ENCODE results near the gene WNT7B.

DNA sequence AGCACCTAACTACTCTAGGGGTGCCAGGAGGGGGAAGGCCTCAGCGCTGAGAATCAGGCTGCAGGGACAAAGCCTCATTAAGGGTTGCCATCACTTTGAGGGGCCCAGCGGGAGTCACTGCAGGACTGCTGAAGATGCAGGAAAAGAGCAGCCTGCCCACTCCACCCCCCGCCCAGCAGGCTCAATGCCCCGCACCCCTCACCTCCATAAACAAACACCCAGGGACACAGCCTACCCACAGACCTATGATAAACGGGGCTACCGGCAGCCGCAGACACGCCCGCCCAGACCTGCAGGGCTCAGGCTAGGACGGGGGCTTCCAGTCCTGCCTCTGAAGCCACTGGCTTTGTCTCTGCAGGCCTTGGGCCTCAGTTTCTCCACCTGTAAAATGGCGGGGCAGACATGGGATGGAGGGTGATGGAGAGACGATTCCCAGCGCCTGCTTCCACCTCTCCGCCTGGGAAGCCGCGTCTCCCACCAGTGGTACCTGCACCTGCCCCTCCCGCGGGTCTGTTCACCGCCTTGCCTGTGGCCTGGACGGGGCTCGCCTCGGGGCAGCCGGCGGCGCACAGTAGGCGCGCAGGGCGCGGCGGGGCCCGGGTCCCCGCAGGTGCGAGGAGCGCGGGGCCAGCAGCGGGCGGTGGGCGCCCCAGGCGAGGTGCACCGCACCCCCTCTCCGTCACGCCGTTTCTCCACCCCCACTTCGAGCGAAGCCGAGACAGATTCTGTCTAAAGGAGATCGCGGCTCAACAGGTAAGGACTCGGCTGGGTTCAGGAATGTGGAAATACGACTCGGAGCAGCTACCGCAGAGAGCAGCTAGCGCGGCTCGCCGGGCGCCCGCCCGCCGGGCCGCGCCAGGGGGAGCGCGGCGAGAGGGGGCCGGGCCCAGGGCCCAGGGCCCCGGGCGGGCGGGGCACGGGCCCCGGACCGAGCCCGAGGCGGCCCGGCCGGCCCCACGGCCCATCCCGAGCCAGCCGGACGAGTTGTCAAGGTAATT, 1.5 kb downstream of the WNT7B start:
- TF ChIP-seq, protein P1, sequence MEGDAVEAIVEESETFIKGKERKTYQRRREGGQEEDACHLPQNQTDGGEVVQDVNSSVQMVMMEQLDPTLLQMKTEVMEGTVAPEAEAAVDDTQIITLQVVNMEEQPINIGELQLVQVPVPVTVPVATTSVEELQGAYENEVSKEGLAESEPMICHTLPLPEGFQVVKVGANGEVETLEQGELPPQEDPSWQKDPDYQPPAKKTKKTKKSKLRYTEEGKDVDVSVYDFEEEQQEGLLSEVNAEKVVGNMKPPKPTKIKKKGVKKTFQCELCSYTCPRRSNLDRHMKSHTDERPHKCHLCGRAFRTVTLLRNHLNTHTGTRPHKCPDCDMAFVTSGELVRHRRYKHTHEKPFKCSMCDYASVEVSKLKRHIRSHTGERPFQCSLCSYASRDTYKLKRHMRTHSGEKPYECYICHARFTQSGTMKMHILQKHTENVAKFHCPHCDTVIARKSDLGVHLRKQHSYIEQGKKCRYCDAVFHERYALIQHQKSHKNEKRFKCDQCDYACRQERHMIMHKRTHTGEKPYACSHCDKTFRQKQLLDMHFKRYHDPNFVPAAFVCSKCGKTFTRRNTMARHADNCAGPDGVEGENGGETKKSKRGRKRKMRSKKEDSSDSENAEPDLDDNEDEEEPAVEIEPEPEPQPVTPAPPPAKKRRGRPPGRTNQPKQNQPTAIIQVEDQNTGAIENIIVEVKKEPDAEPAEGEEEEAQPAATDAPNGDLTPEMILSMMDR (conservative IDR thresholded peaks at IDR 0.05; ENCODE audit: low read depth in 2 of 2): no peak
- TF ChIP-seq EZH2 (IDR thresholded peaks at IDR 0.05; ENCODE audit: low read depth, unreplicated experiment) (peak; percentile 91), REST (IDR thresholded peaks at IDR 0.05; ENCODE audit: unreplicated experiment) (no peak), POLR2AphosphoS5 (IDR thresholded peaks at IDR 0.05; ENCODE audit: low read depth) (no peak), JUNB (IDR thresholded peaks at IDR 0.05; ENCODE audit: unreplicated experiment) (no peak), CREB1 (CRISPR knock-in tag; IDR thresholded peaks at IDR 0.05; ENCODE audit: low read depth) (no peak), EZH2phosphoT487 (IDR thresholded peaks at IDR 0.05; ENCODE audit: unreplicated experiment) (no peak), ZNF114 (CRISPR knock-in tag; IDR thresholded peaks at IDR 0.05) (no peak), ETS1 (IDR thresholded peaks at IDR 0.05) (no peak), STAT1 (IDR thresholded peaks at IDR 0.05; ENCODE audit: unreplicated experiment) (no peak), ZNF331 (CRISPR knock-in tag; IDR thresholded peaks at IDR 0.05; ENCODE audit: low read depth) (no peak), NANOG (IDR thresholded peaks at IDR 0.05; ENCODE audit: borderline replicate concordance) (no peak)
- TF ChIP-seq, protein P2, sequence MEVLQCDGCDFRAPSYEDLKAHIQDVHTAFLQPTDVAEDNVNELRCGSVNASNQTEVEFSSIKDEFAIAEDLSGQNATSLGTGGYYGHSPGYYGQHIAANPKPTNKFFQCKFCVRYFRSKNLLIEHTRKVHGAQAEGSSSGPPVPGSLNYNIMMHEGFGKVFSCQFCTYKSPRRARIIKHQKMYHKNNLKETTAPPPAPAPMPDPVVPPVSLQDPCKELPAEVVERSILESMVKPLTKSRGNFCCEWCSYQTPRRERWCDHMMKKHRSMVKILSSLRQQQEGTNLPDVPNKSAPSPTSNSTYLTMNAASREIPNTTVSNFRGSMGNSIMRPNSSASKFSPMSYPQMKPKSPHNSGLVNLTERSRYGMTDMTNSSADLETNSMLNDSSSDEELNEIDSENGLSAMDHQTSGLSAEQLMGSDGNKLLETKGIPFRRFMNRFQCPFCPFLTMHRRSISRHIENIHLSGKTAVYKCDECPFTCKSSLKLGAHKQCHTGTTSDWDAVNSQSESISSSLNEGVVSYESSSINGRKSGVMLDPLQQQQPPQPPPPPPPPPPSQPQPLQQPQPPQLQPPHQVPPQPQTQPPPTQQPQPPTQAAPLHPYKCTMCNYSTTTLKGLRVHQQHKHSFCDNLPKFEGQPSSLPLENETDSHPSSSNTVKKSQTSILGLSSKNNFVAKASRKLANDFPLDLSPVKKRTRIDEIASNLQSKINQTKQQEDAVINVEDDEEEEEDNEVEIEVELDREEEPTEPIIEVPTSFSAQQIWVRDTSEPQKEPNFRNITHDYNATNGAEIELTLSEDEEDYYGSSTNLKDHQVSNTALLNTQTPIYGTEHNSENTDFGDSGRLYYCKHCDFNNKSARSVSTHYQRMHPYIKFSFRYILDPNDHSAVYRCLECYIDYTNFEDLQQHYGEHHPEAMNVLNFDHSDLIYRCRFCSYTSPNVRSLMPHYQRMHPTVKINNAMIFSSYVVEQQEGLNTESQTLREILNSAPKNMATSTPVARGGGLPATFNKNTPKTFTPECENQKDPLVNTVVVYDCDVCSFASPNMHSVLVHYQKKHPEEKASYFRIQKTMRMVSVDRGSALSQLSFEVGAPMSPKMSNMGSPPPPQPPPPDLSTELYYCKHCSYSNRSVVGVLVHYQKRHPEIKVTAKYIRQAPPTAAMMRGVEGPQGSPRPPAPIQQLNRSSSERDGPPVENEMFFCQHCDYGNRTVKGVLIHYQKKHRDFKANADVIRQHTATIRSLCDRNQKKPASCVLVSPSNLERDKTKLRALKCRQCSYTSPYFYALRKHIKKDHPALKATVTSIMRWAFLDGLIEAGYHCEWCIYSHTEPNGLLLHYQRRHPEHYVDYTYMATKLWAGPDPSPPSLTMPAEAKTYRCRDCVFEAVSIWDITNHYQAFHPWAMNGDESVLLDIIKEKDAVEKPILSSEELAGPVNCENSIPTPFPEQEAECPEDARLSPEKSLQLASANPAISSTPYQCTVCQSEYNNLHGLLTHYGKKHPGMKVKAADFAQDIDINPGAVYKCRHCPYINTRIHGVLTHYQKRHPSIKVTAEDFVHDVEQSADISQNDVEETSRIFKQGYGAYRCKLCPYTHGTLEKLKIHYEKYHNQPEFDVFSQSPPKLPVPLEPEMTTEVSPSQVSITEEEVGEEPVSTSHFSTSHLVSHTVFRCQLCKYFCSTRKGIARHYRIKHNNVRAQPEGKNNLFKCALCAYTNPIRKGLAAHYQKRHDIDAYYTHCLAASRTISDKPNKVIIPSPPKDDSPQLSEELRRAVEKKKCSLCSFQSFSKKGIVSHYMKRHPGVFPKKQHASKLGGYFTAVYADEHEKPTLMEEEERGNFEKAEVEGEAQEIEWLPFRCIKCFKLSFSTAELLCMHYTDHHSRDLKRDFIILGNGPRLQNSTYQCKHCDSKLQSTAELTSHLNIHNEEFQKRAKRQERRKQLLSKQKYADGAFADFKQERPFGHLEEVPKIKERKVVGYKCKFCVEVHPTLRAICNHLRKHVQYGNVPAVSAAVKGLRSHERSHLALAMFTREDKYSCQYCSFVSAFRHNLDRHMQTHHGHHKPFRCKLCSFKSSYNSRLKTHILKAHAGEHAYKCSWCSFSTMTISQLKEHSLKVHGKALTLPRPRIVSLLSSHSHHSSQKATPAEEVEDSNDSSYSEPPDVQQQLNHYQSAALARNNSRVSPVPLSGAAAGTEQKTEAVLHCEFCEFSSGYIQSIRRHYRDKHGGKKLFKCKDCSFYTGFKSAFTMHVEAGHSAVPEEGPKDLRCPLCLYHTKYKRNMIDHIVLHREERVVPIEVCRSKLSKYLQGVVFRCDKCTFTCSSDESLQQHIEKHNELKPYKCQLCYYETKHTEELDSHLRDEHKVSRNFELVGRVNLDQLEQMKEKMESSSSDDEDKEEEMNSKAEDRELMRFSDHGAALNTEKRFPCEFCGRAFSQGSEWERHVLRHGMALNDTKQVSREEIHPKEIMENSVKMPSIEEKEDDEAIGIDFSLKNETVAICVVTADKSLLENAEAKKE (CRISPR knock-in tag; IDR thresholded peaks at IDR 0.05): no peak

Measured in GM23338 (cell line).